Hepatocyte (in vitro differentiated cells): ENCODE data around the gene GON4L. TPM values are rescaled to one million over a fixed set of nuclear protein-coding genes. Genes with fewer than 3 reads are reported as not detected.

ENCODE experiments used
- DNase-seq: peaks from one replicate; pipeline ENCODE4 v3.0.0-alpha.2; 2016; ENCODE audit warnings: low spot score
- H2AFZ ChIP-seq: fragments of 200-600 bp; sonication (generic); 2 replicates; pipeline ENCODE4 v1.6.0; 2016; ENCODE audit warnings: antibody characterized with exemption, mild to moderate bottlenecking
- H3K27ac ChIP-seq: fragments of 200-600 bp; sonication (generic); 2 replicates; pipeline ENCODE4 v1.5.1; 2016; ENCODE audit warnings: mild to moderate bottlenecking
- H3K27me3 ChIP-seq: fragments of 200-600 bp; sonication (generic); 2 replicates; pipeline ENCODE4 v1.6.1; 2016
- H3K36me3 ChIP-seq: fragments of 200-600 bp; sonication (generic); replicated peaks from 2 replicates; pipeline ENCODE4 v1.5.1; 2016; ENCODE audit warnings: low read depth; ENCODE audit not compliant: insufficient read depth
- H3K4me1 ChIP-seq: fragments of 200-600 bp; sonication (generic); 2 replicates; pipeline ENCODE4 v1.5.1; 2016; ENCODE audit warnings: mild to moderate bottlenecking, moderate library complexity; ENCODE audit not compliant: insufficient read depth
- H3K4me2 ChIP-seq: fragments of 200-600 bp; sonication (generic); 2 replicates; pipeline ENCODE4 v1.6.0; 2016
- H3K4me3 ChIP-seq: fragments of 200-600 bp; sonication (generic); 2 replicates; pipeline ENCODE4 v1.5.1; 2016; ENCODE audit warnings: mild to moderate bottlenecking
- H3K79me2 ChIP-seq: fragments of 200-600 bp; sonication (generic); 2 replicates; pipeline ENCODE4 v1.6.0; 2017; ENCODE audit warnings: mild to moderate bottlenecking
- H3K9me2 ChIP-seq: fragments of 200-600 bp; sonication (generic); replicated peaks from 2 replicates; pipeline ENCODE4 v1.6.0; 2017; ENCODE audit warnings: mild to moderate bottlenecking; ENCODE audit not compliant: insufficient read depth
- H3K9me3 ChIP-seq: fragments of 200-600 bp; sonication (generic); 2 replicates; pipeline ENCODE4 v1.5.1; 2016; ENCODE audit warnings: low read depth, mild to moderate bottlenecking
- H4K20me1 ChIP-seq: fragments of 200-600 bp; sonication (generic); 2 replicates; pipeline ENCODE4 v1.6.0; 2016; ENCODE audit warnings: mild to moderate bottlenecking; ENCODE audit not compliant: insufficient read depth, poor library complexity, severe bottlenecking
- EZH2 ChIP-seq: fragments of 200-600 bp; sonication (generic); IDR thresholded peaks from 2 replicates; pipeline ENCODE4 v1.6.1; 2016; ENCODE audit warnings: antibody characterized with exemption, mild to moderate bottlenecking, borderline replicate concordance
- EZH2phosphoT487 ChIP-seq: fragments of 200-600 bp; sonication (generic); IDR thresholded peaks from one replicate; pipeline ENCODE4 v1.6.1; 2018; ENCODE audit warnings: antibody characterized with exemption, mild to moderate bottlenecking, low read depth, moderate library complexity; ENCODE audit not compliant: unreplicated experiment, severe bottlenecking
- WGBS: methylation state at CpG from one replicate; pipeline ENCODE4 v1.1.6; 2016; ENCODE audit warnings: low lambda C conversion rate; ENCODE audit errors: missing lambda C conversion rate; 5-methylcytosine and 5-hydroxymethylcytosine counted together
- polyA plus RNA-seq: library from polyadenylated mRNA; unstranded; fragments of >200 nt; fragmentation: Nextera tagmentation; extraction: Ambion mirVana; gene quantifications from 2 replicates; pipeline ENCODE4 v1.2.1, GENCODE V29; 2016
- total RNA-seq: library from RNA; depleted of rRNA; stranded (reverse); fragments of >200 nt; gene quantifications from 2 replicates; pipeline ENCODE4 v1.2.3, GENCODE V29; 2014
- TF ChIP-seq, protein P1 (sequence below): fragments of 200-600 bp; sonication (generic); IDR thresholded peaks from 2 replicates; pipeline ENCODE4 v1.5.1; 2016; ENCODE audit warnings: antibody characterized with exemption, mild to moderate bottlenecking; ENCODE audit not compliant: poor library complexity

GON4L gene
- total and polyA plus RNA-seq, 2 experiments from 2014 or later, result 20.8 to 33.3 TPM

DNA sequence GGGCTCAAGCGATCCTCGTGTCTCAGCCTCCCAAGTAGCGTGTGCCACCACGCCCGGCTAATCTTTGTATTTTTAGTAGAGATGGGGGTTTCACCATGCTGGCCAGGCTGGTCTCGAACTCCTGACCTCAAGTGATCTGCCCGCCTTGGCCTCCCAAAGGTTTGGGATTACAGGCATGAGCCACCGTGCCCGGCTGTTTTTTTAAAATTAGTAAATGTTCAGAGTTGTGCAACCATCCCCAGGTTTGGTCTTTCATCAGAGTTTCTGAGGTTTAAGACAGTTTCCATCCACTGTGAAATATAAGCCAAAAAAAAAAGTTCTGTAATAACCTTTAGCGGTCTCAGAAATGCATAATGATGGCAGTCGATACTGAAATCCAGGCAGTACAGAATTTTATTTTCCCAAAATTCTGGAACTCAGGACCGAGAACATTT is 1.8 kb upstream of the GON4L start:
- H2AFZ ChIP-seq, result peak overlapping the region; percentile 77
- WGBS, result 81% methylated on average over 12 of the region's 12 CpGs

DNA sequence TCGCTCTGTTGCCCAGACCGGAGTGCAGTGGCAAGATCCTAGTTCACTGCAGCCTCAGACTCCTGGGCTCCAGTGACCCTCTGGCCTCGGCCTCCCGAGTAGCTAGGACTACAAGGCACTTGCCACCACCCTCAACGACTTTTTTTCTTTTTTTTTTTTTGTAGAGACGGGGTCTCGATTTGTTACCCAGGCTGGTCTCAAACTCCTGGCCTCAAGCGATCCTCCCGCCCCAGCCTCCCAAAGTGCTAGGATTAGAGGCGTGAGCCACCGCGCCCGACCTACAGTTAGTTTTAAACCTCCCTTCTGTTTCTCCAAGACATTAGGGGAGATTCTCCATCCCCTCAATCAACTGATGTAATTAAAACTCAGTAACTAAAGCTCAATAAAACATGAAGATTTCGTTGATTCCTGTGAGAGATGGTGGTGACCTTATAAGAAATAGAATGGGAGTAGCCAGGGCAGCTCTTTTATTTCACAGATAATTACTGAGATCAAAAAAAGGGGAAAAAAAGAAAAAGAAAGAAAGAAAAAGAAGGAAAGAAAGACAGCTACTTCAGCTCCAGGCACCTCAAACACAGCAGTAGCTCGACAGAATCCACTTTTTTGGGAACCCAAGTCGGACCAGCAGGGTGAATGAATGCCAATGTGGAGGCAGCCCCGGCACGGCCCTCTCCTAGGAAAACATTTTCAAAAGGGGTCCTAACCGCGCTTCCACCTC is 598 bp downstream of the GON4L start:
- no peaks in the 10 kb centered on the region for H3K9me3 ChIP-seq
- no peak for DNase-seq
- no peaks in the 10 kb centered on the region for H3K9me2 ChIP-seq
- H2AFZ ChIP-seq, result peak overlapping the region; percentile 63
- peak overlapping the region; percentile 79 for H3K4me2 ChIP-seq
- TF ChIP-seq EZH2, result no peak
- TF ChIP-seq, protein P1, sequence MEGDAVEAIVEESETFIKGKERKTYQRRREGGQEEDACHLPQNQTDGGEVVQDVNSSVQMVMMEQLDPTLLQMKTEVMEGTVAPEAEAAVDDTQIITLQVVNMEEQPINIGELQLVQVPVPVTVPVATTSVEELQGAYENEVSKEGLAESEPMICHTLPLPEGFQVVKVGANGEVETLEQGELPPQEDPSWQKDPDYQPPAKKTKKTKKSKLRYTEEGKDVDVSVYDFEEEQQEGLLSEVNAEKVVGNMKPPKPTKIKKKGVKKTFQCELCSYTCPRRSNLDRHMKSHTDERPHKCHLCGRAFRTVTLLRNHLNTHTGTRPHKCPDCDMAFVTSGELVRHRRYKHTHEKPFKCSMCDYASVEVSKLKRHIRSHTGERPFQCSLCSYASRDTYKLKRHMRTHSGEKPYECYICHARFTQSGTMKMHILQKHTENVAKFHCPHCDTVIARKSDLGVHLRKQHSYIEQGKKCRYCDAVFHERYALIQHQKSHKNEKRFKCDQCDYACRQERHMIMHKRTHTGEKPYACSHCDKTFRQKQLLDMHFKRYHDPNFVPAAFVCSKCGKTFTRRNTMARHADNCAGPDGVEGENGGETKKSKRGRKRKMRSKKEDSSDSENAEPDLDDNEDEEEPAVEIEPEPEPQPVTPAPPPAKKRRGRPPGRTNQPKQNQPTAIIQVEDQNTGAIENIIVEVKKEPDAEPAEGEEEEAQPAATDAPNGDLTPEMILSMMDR, result no peak
- TF ChIP-seq EZH2phosphoT487, result no peak
- no peaks in the 10 kb centered on the region for H3K36me3 ChIP-seq
- peak overlapping the region; percentile 76 for H3K27ac ChIP-seq
- H3K27me3 ChIP-seq, result no peaks in the 10 kb centered on the region
- H3K4me1 ChIP-seq, result peaks cover 5% of the 10 kb centered on the region
- peaks cover 42% of the 10 kb centered on the region for H3K79me2 ChIP-seq
- H4K20me1 ChIP-seq, result no peaks in the 10 kb centered on the region
- H3K4me3 ChIP-seq, result peak overlapping the region; percentile 47
- WGBS, result 58% methylated on average over 20 of the region's 20 CpGs

More for the DNA sequence above, 1.8 kb upstream of the GON4L start:
- Histone ChIP-seq H3K4me2 (peak overlapping the region; percentile 71), H3K79me2 (peaks cover 26% of the 10 kb centered on the region), H3K27ac (peak overlapping the region; percentile 68), H3K36me3 (no peaks in the 10 kb centered on the region), H3K4me3 (peak overlapping the region; percentile 33), H3K9me3 (no peaks in the 10 kb centered on the region), H3K4me1 (peaks cover 5% of the 10 kb centered on the region), H3K27me3 (peaks cover 6% of the 10 kb centered on the region), H3K9me2 (no peaks in the 10 kb centered on the region), H4K20me1 (no peaks in the 10 kb centered on the region)
- peak; percentile 21 for DNase-seq
- TF ChIP-seq EZH2 (no peak), EZH2phosphoT487 (no peak)
- TF ChIP-seq, protein P1, result no peak

DNA sequence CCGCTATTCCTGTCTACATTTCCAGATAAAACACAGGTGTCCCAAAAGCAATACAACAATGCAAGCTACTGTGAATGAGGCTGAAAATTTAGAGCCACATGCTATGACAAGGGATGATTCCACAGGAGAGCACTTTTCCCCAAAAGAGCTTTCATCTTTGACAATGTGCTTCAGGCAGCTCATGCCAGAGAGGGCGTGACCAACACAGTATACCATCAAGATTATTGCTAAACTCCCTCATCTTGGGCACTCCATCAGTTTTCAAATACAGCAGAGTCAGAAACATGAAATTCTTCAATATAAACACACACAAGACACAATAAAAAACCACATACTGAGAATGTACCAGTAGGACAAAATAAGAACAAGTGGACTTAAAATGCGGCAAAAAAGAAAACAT is 6.7 kb downstream of the GON4L start:
- peaks cover 85% of the 10 kb centered on the region for H3K79me2 ChIP-seq
- no peaks in the 10 kb centered on the region for H3K27me3 ChIP-seq
- H4K20me1 ChIP-seq, result peaks cover 14% of the 10 kb centered on the region
- H3K4me2 ChIP-seq, result no peak overlapping the region
- no peaks in the 10 kb centered on the region for H3K9me2 ChIP-seq
- H3K4me1 ChIP-seq, result no peaks in the 10 kb centered on the region
- no peak overlapping the region for H3K27ac ChIP-seq
- no peak overlapping the region for H3K4me3 ChIP-seq
- 93% methylated on average over 3 of the region's 3 CpGs for WGBS
- H3K9me3 ChIP-seq, result no peaks in the 10 kb centered on the region
- H2AFZ ChIP-seq, result no peak overlapping the region
- H3K36me3 ChIP-seq, result no peaks in the 10 kb centered on the region
- TF ChIP-seq EZH2phosphoT487, result no peak
- TF ChIP-seq, protein P1, result no peak
- no peak for TF ChIP-seq EZH2
- DNase-seq, result no peak
